ENCODE results near the gene GPR179. TPM values are rescaled to one million over a fixed set of nuclear protein-coding genes. Genes with fewer than 3 reads are reported as not detected.

GPR179 gene
- total and polyA plus RNA-seq, 2 donors (not counting 3 experiments of a cell fraction or from before 2014, with no cell fraction given) = not detected

DNA sequence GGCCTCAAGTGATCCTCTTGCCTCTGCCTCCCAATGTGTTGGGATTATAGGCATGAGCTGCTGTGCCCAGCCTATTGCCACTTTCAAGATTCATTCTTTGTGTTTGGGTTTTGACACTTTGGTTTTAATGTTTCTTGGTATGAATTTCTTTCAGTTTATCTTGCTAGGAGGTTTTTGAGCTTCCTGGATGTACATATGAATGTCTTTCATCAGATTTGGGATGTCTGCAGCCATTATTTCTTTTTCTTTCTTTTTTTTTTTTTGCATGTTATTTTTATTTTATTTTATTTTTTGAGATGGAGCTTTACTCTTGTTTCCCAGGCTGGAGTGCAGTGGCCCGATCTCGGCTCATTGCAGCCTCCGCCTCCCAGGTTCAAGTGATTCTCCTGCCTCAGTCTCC is 28.3 kb downstream of the GPR179 start:
- no peak overlapping the region for H3K4me2 ChIP-seq (ENCODE audit: insufficient read depth, low read length)
- no peak overlapping the region for H2AFZ ChIP-seq (ENCODE audit: low read depth, low read length)
- H3K36me3 ChIP-seq (ENCODE audit: control insufficient read depth in 2 of 2, extremely low read depth in 1 of 2, insufficient read depth in 2 of 2, low read length in 2 of 2) = peaks cover 0 to 5% of the 10 kb centered on the region in 2 experiments
- dilution Hi-C loops (cut with MboI; ENCODE audit: extremely low pct_ligation_motif_present, low sequenced_read_pairs) (no loop called here), intact Hi-C loops (cut with micrococcal nuclease) (no loop called here)
- H3K4me1 ChIP-seq (ENCODE audit: control insufficient read depth, extremely low read depth, insufficient read depth, low read length) = peaks cover 3% of the 10 kb centered on the region
- H3K4me3 ChIP-seq (replicated peaks in 1 of 3; ENCODE audit: insufficient read depth in 1 of 3, low read depth in 1 of 3, low read length in 3 of 3) = no peak overlapping the region
- no peaks in the 10 kb centered on the region for H4K20me1 ChIP-seq (replicated peaks; ENCODE audit: control insufficient read depth, extremely low read depth, insufficient read depth, low read length)
- no peak for TF ChIP-seq FOS (IDR thresholded peaks at IDR 0.05; ENCODE audit: borderline replicate concordance, insufficient read depth, low read length)
- no peak for TF ChIP-seq GATA2 (IDR thresholded peaks at IDR 0.05; ENCODE audit: insufficient read depth, insufficient read length, low read depth, low read length)
- no peak for TF ChIP-seq EZH2 (IDR thresholded peaks at IDR 0.05; ENCODE audit: borderline replicate concordance, low read depth, low read length, severe bottlenecking)
- TF ChIP-seq MYC (IDR thresholded peaks at IDR 0.05; ENCODE audit: low read depth, low read length) = no peak
- no peak for TF ChIP-seq MAX (IDR thresholded peaks at IDR 0.05; ENCODE audit: insufficient read depth, insufficient read length)
- TF ChIP-seq, protein P1, sequence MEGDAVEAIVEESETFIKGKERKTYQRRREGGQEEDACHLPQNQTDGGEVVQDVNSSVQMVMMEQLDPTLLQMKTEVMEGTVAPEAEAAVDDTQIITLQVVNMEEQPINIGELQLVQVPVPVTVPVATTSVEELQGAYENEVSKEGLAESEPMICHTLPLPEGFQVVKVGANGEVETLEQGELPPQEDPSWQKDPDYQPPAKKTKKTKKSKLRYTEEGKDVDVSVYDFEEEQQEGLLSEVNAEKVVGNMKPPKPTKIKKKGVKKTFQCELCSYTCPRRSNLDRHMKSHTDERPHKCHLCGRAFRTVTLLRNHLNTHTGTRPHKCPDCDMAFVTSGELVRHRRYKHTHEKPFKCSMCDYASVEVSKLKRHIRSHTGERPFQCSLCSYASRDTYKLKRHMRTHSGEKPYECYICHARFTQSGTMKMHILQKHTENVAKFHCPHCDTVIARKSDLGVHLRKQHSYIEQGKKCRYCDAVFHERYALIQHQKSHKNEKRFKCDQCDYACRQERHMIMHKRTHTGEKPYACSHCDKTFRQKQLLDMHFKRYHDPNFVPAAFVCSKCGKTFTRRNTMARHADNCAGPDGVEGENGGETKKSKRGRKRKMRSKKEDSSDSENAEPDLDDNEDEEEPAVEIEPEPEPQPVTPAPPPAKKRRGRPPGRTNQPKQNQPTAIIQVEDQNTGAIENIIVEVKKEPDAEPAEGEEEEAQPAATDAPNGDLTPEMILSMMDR (IDR thresholded peaks at IDR 0.05; ENCODE audit: extremely low read depth in 1 of 2, insufficient read depth in 1 of 2, low read depth in 1 of 2, low read length in 2 of 2) = no peak
- no peak for TF ChIP-seq JUN (IDR thresholded peaks at IDR 0.05; ENCODE audit: borderline replicate concordance, insufficient read depth, insufficient read length, low read depth)
- no peak for TF ChIP-seq POLR2A (IDR thresholded peaks at IDR 0.05; ENCODE audit: low read depth, low read length)
- TF ChIP-seq POLR2AphosphoS5 (IDR thresholded peaks at IDR 0.05; ENCODE audit: insufficient read depth, low read depth, low read length) = no peak
- CTCF ChIA-PET = interaction anchor here (0.7 to 1.4 kb wide), 3 partner anchors 9 to 18 kb away, joined by 3 to 8 read pairs (median 5); no protein-coding TSS in a partner anchor
- H3K9me3 ChIP-seq (replicated peaks; ENCODE audit: control insufficient read depth, insufficient read depth, low read length) = no peaks in the 10 kb centered on the region
- no peaks in the 10 kb centered on the region for H3K9me1 ChIP-seq (replicated peaks; ENCODE audit: control insufficient read depth, extremely low read depth, insufficient read depth, low read length)
- no peaks in the 10 kb centered on the region for H3K27me3 ChIP-seq (ENCODE audit: control insufficient read depth in 2 of 2, insufficient read depth in 2 of 2, low read length in 2 of 2)
- POLR2A ChIA-PET = no interaction called here
- no peak overlapping the region for H3K9ac ChIP-seq (replicated peaks; ENCODE audit: extremely low read depth, insufficient read depth, low read length)
- BruUV-seq (replicated peaks) = no TSS peak
- no peak overlapping the region for H3K27ac ChIP-seq (ENCODE audit: insufficient read depth, low read depth, low read length)
- DNase-seq (ENCODE audit: low read depth, low spot score) = no peak
- H3K79me2 ChIP-seq (ENCODE audit: control insufficient read depth, insufficient read depth, low read length) = no peaks in the 10 kb centered on the region
- FAIRE-seq = no peak

All from endothelial cell of umbilical vein (primary cell).